Fibroblast of skin of back (primary cell): Measurements from ENCODE around the gene MPLKIP.
A peak's percentile ranks its signal among the peaks of the same experiment; 100 is the strongest.
"Not testable (repeated sequence)": the region's sequence is repeated elsewhere in the genome, so short reads cannot be mapped to it uniquely, and the experiment has no call there.

Experiments
- DNase-seq: peaks from one replicate; pipeline ENCODE4 v3.0.0-alpha.2; 2013

MPLKIP gene

GRCh38 chr7:40133561-40134427, 628 bp downstream of the MPLKIP start:
- peak; percentile 32 for DNase-seq

GRCh38 chr7:40122940-40123254, 11.5 kb downstream of the MPLKIP start:
- DNase-seq: no peak

GRCh38 chr7:40122100-40122939, 12.1 kb downstream of the MPLKIP start:
- DNase-seq: not testable (repeated sequence)

- DNase-seq: no peak
Measured at GRCh38 chr7:40120020-40120419, 14.4 kb downstream of the MPLKIP start.

GRCh38 chr7:40118201-40118600, 16.2 kb downstream of the MPLKIP start:
- DNase-seq: not testable (repeated sequence)

GRCh38 chr7:40117199-40117598, 17.2 kb downstream of the MPLKIP start:
- DNase-seq: not testable (repeated sequence)

GRCh38 chr7:40115936-40116335, 18.5 kb downstream of the MPLKIP start:
- no peak for DNase-seq

GRCh38 chr7:40105879-40106473, 28.4 kb downstream of the MPLKIP start:
- no peak for DNase-seq

- no peak for DNase-seq
Measured at GRCh38 chr7:40102897-40103296, 31.5 kb downstream of the MPLKIP start.

- DNase-seq: peak; percentile 26
Measured at GRCh38 chr7:40101201-40101600, 33.2 kb downstream of the MPLKIP start.

- no peak for DNase-seq
Measured at GRCh38 chr7:40099837-40100236, 34.6 kb downstream of the MPLKIP start.

- DNase-seq: no peak
Measured at GRCh38 chr7:40098810-40099209, 35.6 kb downstream of the MPLKIP start.

GRCh38 chr7:40097728-40098127, 36.7 kb downstream of the MPLKIP start:
- DNase-seq: no peak

- DNase-seq: no peak
Measured at GRCh38 chr7:40095695-40096327, 38.6 kb downstream of the MPLKIP start.

GRCh38 chr7:40095230-40095629, 39.2 kb downstream of the MPLKIP start:
- no peak for DNase-seq

- DNase-seq: no peak
Measured at GRCh38 chr7:40093631-40094350, 40.6 kb downstream of the MPLKIP start.

- no peak for DNase-seq
Measured at GRCh38 chr7:40092182-40092581, 42.2 kb downstream of the MPLKIP start.

GRCh38 chr7:40077849-40078248, 56.6 kb downstream of the MPLKIP start:
- DNase-seq: no peak
